Calu3 (cell line): Measurements from ENCODE around the gene FCHSD2. TPM values are rescaled to one million over a fixed set of nuclear protein-coding genes. Genes with fewer than 3 reads are reported as not detected.

ENCODE experiments used
- BruUV-seq: library from RNA; stranded (reverse); fragments of 400-500 nt; replicated peaks from 2 replicates; lab custom pipeline; 2021; lab: Mats Ljungman, UMichigan
- CTCF ChIA-PET: fragments of 300-600 bp; sonication (Branson Sonifier 250); formaldehyde crosslinking; loops from one replicate; lab custom pipeline; 2022; ENCODE audit warnings: antibody characterized with exemption; lab: Charles Lee
- DNase-seq: peaks from one replicate; pipeline ENCODE4 v3.0.0; 2022
- H3K27ac Mint-ChIP-seq: one replicate; pipeline ENCODE4 v1.8.0; 2022; ENCODE audit warnings: mixed read lengths; ENCODE audit not compliant: unreplicated experiment
- H3K27me3 Mint-ChIP-seq: one replicate; pipeline ENCODE4 v1.8.0; 2022; ENCODE audit warnings: mixed read lengths; ENCODE audit not compliant: unreplicated experiment
- H3K36me3 Mint-ChIP-seq: one replicate; pipeline ENCODE4 v1.8.0; 2022; ENCODE audit warnings: mild to moderate bottlenecking, moderate library complexity, mixed read lengths; ENCODE audit not compliant: insufficient read depth, unreplicated experiment
- H3K4me1 Mint-ChIP-seq: one replicate; pipeline ENCODE4 v1.8.0; 2022; ENCODE audit warnings: mild to moderate bottlenecking, low read depth, mixed read lengths; ENCODE audit not compliant: unreplicated experiment
- H3K4me3 Mint-ChIP-seq: one replicate; pipeline ENCODE4 v1.8.0; 2022; ENCODE audit warnings: mild to moderate bottlenecking, low read depth, moderate library complexity, mixed read lengths; ENCODE audit not compliant: unreplicated experiment
- H3K9me3 Mint-ChIP-seq: one replicate; pipeline ENCODE4 v1.8.0; 2022; ENCODE audit warnings: low read depth, mixed read lengths; ENCODE audit not compliant: unreplicated experiment
- intact Hi-C: fragments of 100-400 bp; cut with micrococcal nuclease; formaldehyde crosslinking; loops from one replicate; pipeline ENCODE4 v1.10.0; 2022; ENCODE audit not compliant: unreplicated experiment
- total RNA-seq: library from RNA; stranded (reverse); gene quantifications from 2 replicates; pipeline ENCODE4 v1.2.3, GENCODE V29; 2022
- TF ChIP-seq, protein P1 (sequence below): fragments of 200-600 bp; IDR thresholded peaks from one replicate; pipeline ENCODE4 v1.8.0; 2022; ENCODE audit warnings: antibody characterized with exemption; ENCODE audit not compliant: unreplicated experiment

The FCHSD2 gene
- total RNA-seq, 1 experiment from 2014 or later = 16.2 TPM

DNA sequence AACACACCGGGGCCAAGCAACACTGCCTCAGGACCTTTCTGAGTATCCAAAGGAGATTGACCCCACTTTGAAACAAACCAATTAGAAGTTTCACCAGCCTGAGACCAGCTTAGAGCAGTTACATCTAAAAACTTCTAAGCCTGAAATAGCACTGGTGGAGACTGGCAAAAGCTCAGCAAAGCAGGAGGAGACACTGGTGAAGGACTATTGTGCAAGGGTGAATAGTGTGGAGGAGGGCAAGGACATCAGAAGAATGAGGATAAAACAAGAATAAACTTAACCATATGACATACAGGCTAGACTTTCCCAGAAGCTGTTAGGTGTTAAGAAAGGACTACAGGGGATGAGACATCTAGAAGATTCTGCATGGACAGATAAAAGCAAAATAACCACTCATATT, 152.4 kb downstream of the FCHSD2 start:
- no TSS peak for BruUV-seq
- Mint-ChIP-seq H3K27ac (no peak overlapping the region), H3K4me1 (no peaks in the 10 kb centered on the region), H3K27me3 (no peaks in the 10 kb centered on the region), H3K9me3 (no peaks in the 10 kb centered on the region), H3K4me3 (no peak overlapping the region), H3K36me3 (no peaks in the 10 kb centered on the region)
- no peak for DNase-seq
- intact Hi-C loops = no loop called here
- CTCF ChIA-PET = no interaction called here
- TF ChIP-seq, protein P1, sequence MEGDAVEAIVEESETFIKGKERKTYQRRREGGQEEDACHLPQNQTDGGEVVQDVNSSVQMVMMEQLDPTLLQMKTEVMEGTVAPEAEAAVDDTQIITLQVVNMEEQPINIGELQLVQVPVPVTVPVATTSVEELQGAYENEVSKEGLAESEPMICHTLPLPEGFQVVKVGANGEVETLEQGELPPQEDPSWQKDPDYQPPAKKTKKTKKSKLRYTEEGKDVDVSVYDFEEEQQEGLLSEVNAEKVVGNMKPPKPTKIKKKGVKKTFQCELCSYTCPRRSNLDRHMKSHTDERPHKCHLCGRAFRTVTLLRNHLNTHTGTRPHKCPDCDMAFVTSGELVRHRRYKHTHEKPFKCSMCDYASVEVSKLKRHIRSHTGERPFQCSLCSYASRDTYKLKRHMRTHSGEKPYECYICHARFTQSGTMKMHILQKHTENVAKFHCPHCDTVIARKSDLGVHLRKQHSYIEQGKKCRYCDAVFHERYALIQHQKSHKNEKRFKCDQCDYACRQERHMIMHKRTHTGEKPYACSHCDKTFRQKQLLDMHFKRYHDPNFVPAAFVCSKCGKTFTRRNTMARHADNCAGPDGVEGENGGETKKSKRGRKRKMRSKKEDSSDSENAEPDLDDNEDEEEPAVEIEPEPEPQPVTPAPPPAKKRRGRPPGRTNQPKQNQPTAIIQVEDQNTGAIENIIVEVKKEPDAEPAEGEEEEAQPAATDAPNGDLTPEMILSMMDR = no peak

DNA sequence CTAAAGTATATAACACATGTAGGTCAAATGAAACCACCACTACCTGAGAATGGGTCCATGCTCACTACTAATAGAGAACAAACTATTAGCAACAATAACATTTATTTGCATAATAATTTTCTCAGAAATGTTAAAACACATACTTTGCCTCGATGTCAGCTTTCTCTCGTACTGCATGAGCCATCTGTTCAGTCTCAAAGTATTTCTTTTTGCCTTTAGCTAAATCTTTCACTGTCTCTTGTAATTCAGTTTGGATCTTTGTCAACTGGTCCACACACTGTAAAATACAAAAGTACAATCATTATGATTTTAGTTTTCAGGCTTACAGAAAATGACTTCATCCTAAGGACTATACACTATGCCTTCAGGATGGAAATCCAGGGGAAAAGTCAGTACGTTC, 153.3 kb downstream of the FCHSD2 start:
- no peaks in the 10 kb centered on the region for H3K36me3 Mint-ChIP-seq
- H3K27me3 Mint-ChIP-seq = no peaks in the 10 kb centered on the region
- H3K9me3 Mint-ChIP-seq = no peaks in the 10 kb centered on the region
- no peak for DNase-seq
- H3K4me1 Mint-ChIP-seq = no peaks in the 10 kb centered on the region
- no peak overlapping the region for H3K4me3 Mint-ChIP-seq
- TF ChIP-seq, protein P1 = no peak
- BruUV-seq = no TSS peak
- no peak overlapping the region for H3K27ac Mint-ChIP-seq
- intact Hi-C loops = no loop called here
- CTCF ChIA-PET = no interaction called here

DNA sequence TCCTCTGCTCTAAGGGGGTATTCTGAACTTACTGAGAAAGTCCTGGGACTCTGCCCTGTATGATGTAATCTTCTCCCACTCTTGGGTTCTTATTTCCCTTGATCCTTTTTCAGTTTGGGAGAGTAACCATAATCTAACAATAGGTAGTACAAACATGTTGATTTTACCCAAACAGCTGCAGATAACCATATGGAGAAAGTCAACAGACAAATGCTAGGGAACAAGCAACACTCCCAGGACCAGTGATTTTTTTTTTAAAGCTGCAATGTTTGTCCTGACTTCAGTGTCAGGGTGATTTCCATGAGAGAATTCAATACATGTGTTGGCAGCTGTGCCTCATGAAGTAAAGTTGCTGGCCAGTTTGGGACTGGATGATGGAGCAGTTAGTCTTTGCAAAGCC, 156.5 kb downstream of the FCHSD2 start:
- intact Hi-C loops = no loop called here
- Mint-ChIP-seq H3K4me3 (no peak overlapping the region), H3K4me1 (no peaks in the 10 kb centered on the region), H3K36me3 (no peaks in the 10 kb centered on the region), H3K27ac (no peak overlapping the region), H3K9me3 (no peaks in the 10 kb centered on the region), H3K27me3 (no peaks in the 10 kb centered on the region)
- DNase-seq = no peak
- CTCF ChIA-PET = no interaction called here
- TF ChIP-seq, protein P1 = no peak
- BruUV-seq = no TSS peak

DNA sequence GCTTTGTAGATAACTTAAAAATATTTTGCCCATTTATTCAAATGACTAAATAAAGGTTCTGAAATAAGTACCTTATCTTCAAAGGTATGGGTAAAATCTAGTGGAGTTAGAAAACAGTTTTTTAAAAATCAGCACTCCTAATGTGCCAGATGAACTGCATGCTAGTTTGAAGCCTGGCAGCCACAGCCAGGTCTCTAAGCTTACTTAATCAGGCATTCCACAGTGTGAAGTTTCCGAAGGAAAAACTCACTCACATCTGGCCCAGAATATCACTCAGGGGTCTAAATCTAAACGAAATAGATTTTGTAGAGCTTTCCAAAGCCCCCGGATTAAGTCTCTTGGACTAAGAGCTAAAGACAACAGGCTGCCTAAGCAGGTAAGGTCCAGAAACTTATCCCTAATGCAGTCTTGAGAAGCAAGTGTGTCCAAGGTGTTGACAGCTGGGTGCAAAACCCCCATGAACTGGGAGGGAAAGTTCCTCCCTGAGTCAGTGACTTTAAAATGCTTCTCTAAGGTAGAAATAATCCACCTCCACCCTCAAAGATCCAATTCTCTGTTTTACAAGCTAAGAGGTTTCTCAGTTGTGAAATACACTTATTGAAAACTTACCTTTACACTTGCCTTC, 157.6 kb downstream of the FCHSD2 start:
- intact Hi-C loops = no loop called here
- no TSS peak for BruUV-seq
- no peak overlapping the region for H3K4me3 Mint-ChIP-seq
- DNase-seq = no peak
- no peak overlapping the region for H3K27ac Mint-ChIP-seq
- no peaks in the 10 kb centered on the region for H3K4me1 Mint-ChIP-seq
- H3K36me3 Mint-ChIP-seq = no peaks in the 10 kb centered on the region
- H3K9me3 Mint-ChIP-seq = no peaks in the 10 kb centered on the region
- CTCF ChIA-PET = interaction anchor here (0.8 kb wide), 1 partner anchor 9 kb away, joined by 3 read pairs; no protein-coding TSS in a partner anchor
- no peaks in the 10 kb centered on the region for H3K27me3 Mint-ChIP-seq
- TF ChIP-seq, protein P1 = no peak
